HCT116 (cell line): ENCODE data around the gene CAMK2A. TPM values are rescaled to one million over a fixed set of nuclear protein-coding genes. Genes with fewer than 3 reads are reported as not detected.

Experiments used
- ATAC-seq: fragments of 200-7000 bp; cut with Tn5 transposase; 2 replicates; pipeline ENCODE4 v1.9.1; 2020; ENCODE audit warnings: mild to moderate bottlenecking, moderate library complexity
- BruUV-seq: library from RNA; stranded (reverse); fragments of 400-500 nt; replicated peaks from 2 replicates; lab custom pipeline; 2021; lab: Mats Ljungman, UMichigan
- CTCF ChIA-PET: fragments of 300-600 bp; sonication (Branson Sonifier 250); formaldehyde crosslinking; loops from one replicate; lab custom pipeline; 2021; ENCODE audit warnings: antibody characterized with exemption; lab: Charles Lee
- POLR2A ChIA-PET: fragments of 300-600, 350-600 bp; sonication (Branson Sonifier 250); formaldehyde crosslinking; loops from one replicate; lab custom pipeline; 2021; ENCODE audit warnings: antibody characterized with exemption; lab: Charles Lee
- RAD21 ChIA-PET, 2 experiments: fragments of 300-600 bp; sonication (Branson Sonifier 250); formaldehyde crosslinking; loops; one replicate each; lab custom pipeline; 2023; ENCODE audit warnings: low total read pairs in 2 of 2; ENCODE audit not compliant: uncharacterized antibody in 2 of 2, unreplicated experiment in 2 of 2, low non-redundant PET in 1 of 2; lab: Charles Lee
- DNase-seq: peaks from one replicate; pipeline ENCODE4 v3.0.0-alpha.2; 2010; ENCODE audit warnings: low read depth, low spot score
- H2AFZ ChIP-seq: fragments of 200-600 bp; shearing (Covaris generic), sonication (generic); 2 replicates; pipeline ENCODE4 v1.6.1; 2017; ENCODE audit warnings: low read depth, mixed run types, mixed read lengths, antibody characterized with exemption, low read length; ENCODE audit not compliant: poor library complexity, severe bottlenecking
- H3K27ac ChIP-seq: 2 replicates; pipeline ENCODE4 v1.5.1; 2012; ENCODE audit warnings: low read depth, low read length
- H3K27me3 ChIP-seq: fragments of 200-600 bp; sonication (generic); 2 replicates; pipeline ENCODE4 v1.6.1; 2016; ENCODE audit warnings: mixed run types, low read length, mixed read lengths; ENCODE audit not compliant: insufficient read depth
- H3K36me3 ChIP-seq, 2 experiments: fragments of 200-500 bp in 1 of 2; fragments of 200-600 bp in 1 of 2; sonication (Bioruptor generic) in 1 of 2; sonication (generic) in 1 of 2; 2 replicates each; pipeline versions ENCODE4 v1.5.1 to v1.6.1; 2014 to 2016; ENCODE audit warnings: low read length in 2 of 2, inconsistent platforms in 1 of 2, mixed read lengths in 1 of 2, mixed run types in 1 of 2; ENCODE audit not compliant: insufficient read depth in 2 of 2, control insufficient read depth in 1 of 2
- H3K4me1 ChIP-seq, 2 experiments: fragments of 200-600 bp in 1 of 2; sonication (generic) in 1 of 2; 2 replicates each; pipeline versions ENCODE4 v1.5.1 to v1.6.1; 2012 to 2017; ENCODE audit warnings: low read length in 2 of 2, inconsistent platforms in 1 of 2, mild to moderate bottlenecking in 1 of 2, mixed read lengths in 1 of 2, mixed run types in 1 of 2, moderate library complexity in 1 of 2; ENCODE audit not compliant: insufficient read depth in 2 of 2, control insufficient read depth in 1 of 2
- H3K4me2 ChIP-seq: fragments of 200-600 bp; sonication (generic); 2 replicates; pipeline ENCODE4 v1.6.1; 2017; ENCODE audit warnings: mixed run types, low read length, mixed read lengths
- H3K4me3 ChIP-seq, 2 experiments: fragments of 200-600 bp in 1 of 2; sonication (generic) in 1 of 2; replicated peaks in 1 of 2; 2 replicates each; pipeline ENCODE4 v1.5.1; 2011 to 2016; ENCODE audit warnings: low read length in 2 of 2, control low read depth in 1 of 2, low read depth in 1 of 2, mild to moderate bottlenecking in 1 of 2, mixed read lengths in 1 of 2, mixed run types in 1 of 2
- H3K79me2 ChIP-seq: fragments of 200-600 bp; sonication (generic); 2 replicates; pipeline ENCODE4 v1.6.1; 2017; ENCODE audit warnings: mild to moderate bottlenecking, mixed run types, low read length, moderate library complexity, mixed read lengths; ENCODE audit not compliant: insufficient read depth
- H3K9ac ChIP-seq: fragments of 200-600 bp; sonication (generic); 2 replicates; pipeline ENCODE4 v1.6.1; 2016; ENCODE audit warnings: low read length, mixed read lengths
- H3K9me2 ChIP-seq: fragments of 200-600 bp; sonication (generic), shearing (Covaris generic); 2 replicates; pipeline ENCODE4 v1.6.1; 2017; ENCODE audit warnings: mixed run types, mild to moderate bottlenecking, moderate library complexity; ENCODE audit not compliant: insufficient read depth
- H3K9me3 ChIP-seq, 2 experiments: fragments of 200-500 bp in 1 of 2; fragments of 200-600 bp in 1 of 2; sonication (Bioruptor generic) in 1 of 2; sonication (generic) in 1 of 2; 2 replicates each; pipeline ENCODE4 v1.6.1; 2014 to 2017; ENCODE audit warnings: low read length in 2 of 2, mixed read lengths in 2 of 2, inconsistent platforms in 1 of 2, low read depth in 1 of 2, mild to moderate bottlenecking in 1 of 2, mixed run types in 1 of 2, moderate library complexity in 1 of 2; ENCODE audit not compliant: control insufficient read depth in 1 of 2, insufficient read depth in 1 of 2
- H4K20me1 ChIP-seq: fragments of 200-600 bp; sonication (generic), shearing (Covaris generic); 2 replicates; pipeline ENCODE4 v1.6.1; 2017; ENCODE audit warnings: mixed run types, mild to moderate bottlenecking, moderate library complexity; ENCODE audit not compliant: insufficient read depth
- EZH2 ChIP-seq: fragments of 200-600 bp; sonication (generic); IDR thresholded peaks from 2 replicates; pipeline ENCODE4 v1.6.1; 2017; ENCODE audit warnings: antibody characterized with exemption, mixed run types
- FOSL1 ChIP-seq: IDR thresholded peaks from 2 replicates; pipeline ENCODE4 v1.6.1; 2012; ENCODE audit warnings: low read depth
- POLR2AphosphoS5 ChIP-seq: IDR thresholded peaks from 2 replicates; pipeline ENCODE4 v1.6.1; 2011; ENCODE audit warnings: mild to moderate bottlenecking, low read depth, low read length, moderate library complexity
- SRF ChIP-seq: IDR thresholded peaks from 2 replicates; pipeline ENCODE4 v1.6.1; 2012; ENCODE audit warnings: low read depth
- ZFX ChIP-seq: fragments of 450-650 bp; IDR thresholded peaks from 2 replicates; pipeline ENCODE4 v1.6.1; 2017
- intact Hi-C: fragments of 100-400 bp; cut with micrococcal nuclease; formaldehyde crosslinking; loops from 2 replicates; pipeline ENCODE4 v1.10.0; 2022
- total RNA-seq: library from RNA; stranded (reverse); gene quantifications from one replicate; pipeline ENCODE4 v1.2.1, GENCODE V29; 2021; ENCODE audit not compliant: unreplicated experiment
- TF ChIP-seq, protein P1 (sequence below): IDR thresholded peaks from 2 replicates; pipeline ENCODE4 v1.6.1; 2012; ENCODE audit warnings: low read depth
- TF ChIP-seq, protein P2 (sequence below): IDR thresholded peaks from 2 replicates; pipeline ENCODE4 v1.6.1; 2012

Gene CAMK2A
- total RNA-seq, 1 experiment from 2014 or later = not detected

DNA sequence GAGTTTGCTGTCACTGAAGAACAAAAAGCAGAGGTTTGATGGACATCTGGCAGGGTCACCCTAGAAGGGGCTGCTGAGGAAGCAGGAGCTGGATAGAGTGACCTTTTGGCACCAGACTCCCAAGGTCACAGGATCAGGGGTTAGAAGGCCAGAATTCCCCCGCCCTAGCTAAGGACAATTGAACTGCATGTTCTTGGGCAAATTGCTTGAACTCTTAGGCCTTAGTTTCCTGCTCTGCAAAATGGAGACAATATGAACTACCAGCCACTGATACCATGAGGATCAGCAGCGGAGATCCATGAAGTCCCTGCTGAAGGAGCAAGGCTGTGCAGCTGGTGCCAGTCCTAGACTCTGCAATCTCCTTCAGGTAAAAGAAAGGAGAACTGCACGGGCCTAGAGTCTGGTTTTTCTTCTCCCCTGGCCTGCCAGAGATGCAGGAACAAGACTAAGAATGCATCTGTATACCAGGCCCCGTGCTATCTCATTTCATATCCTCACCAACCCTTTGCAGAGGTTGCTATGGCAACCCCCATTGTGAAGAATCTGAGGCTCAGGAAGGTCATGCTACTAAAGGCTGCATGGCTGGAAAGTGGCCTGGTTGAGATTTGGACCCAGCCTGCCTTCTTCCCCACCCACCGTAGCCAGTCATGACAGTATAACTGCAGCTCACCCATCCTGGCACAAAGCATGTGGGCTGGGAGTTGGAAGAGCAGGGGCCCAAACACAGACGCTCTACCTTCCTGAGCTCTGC is 33.7 kb downstream of the CAMK2A start:
- RAD21 ChIA-PET = no interaction called here
- DNase-seq (no peak), ATAC-seq (no peak)
- H3K9me2 ChIP-seq = no peaks in the 10 kb centered on the region
- H3K27me3 ChIP-seq = no peaks in the 10 kb centered on the region
- POLR2A ChIA-PET = no interaction called here
- no peaks in the 10 kb centered on the region for H3K9me3 ChIP-seq
- H3K9ac ChIP-seq = no peak overlapping the region
- no TSS peak for BruUV-seq
- no peak overlapping the region for H2AFZ ChIP-seq
- H3K4me1 ChIP-seq = no peaks in the 10 kb centered on the region
- no peak overlapping the region for H3K4me2 ChIP-seq
- no peaks in the 10 kb centered on the region for H3K36me3 ChIP-seq
- no peak for TF ChIP-seq FOSL1
- TF ChIP-seq POLR2AphosphoS5 = no peak
- TF ChIP-seq ZFX = no peak
- TF ChIP-seq SRF = no peak
- no peak for TF ChIP-seq EZH2
- TF ChIP-seq, protein P1, sequence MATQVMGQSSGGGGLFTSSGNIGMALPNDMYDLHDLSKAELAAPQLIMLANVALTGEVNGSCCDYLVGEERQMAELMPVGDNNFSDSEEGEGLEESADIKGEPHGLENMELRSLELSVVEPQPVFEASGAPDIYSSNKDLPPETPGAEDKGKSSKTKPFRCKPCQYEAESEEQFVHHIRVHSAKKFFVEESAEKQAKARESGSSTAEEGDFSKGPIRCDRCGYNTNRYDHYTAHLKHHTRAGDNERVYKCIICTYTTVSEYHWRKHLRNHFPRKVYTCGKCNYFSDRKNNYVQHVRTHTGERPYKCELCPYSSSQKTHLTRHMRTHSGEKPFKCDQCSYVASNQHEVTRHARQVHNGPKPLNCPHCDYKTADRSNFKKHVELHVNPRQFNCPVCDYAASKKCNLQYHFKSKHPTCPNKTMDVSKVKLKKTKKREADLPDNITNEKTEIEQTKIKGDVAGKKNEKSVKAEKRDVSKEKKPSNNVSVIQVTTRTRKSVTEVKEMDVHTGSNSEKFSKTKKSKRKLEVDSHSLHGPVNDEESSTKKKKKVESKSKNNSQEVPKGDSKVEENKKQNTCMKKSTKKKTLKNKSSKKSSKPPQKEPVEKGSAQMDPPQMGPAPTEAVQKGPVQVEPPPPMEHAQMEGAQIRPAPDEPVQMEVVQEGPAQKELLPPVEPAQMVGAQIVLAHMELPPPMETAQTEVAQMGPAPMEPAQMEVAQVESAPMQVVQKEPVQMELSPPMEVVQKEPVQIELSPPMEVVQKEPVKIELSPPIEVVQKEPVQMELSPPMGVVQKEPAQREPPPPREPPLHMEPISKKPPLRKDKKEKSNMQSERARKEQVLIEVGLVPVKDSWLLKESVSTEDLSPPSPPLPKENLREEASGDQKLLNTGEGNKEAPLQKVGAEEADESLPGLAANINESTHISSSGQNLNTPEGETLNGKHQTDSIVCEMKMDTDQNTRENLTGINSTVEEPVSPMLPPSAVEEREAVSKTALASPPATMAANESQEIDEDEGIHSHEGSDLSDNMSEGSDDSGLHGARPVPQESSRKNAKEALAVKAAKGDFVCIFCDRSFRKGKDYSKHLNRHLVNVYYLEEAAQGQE = no peak
- TF ChIP-seq, protein P2, sequence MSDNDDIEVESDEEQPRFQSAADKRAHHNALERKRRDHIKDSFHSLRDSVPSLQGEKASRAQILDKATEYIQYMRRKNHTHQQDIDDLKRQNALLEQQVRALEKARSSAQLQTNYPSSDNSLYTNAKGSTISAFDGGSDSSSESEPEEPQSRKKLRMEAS = no peak
- no peaks in the 10 kb centered on the region for H4K20me1 ChIP-seq
- CTCF ChIA-PET = no interaction called here
- intact Hi-C loops = no loop called here
- no peak overlapping the region for H3K27ac ChIP-seq
- H3K79me2 ChIP-seq = no peaks in the 10 kb centered on the region
- H3K4me3 ChIP-seq = no peak overlapping the region
